Mesenchymal stem cell (in vitro differentiated cells and primary cell): ENCODE data around the gene ITK.

Source experiments
- DNase-seq: peaks from one replicate; pipeline ENCODE4 v3.0.0-alpha.2; 2013
- H2AFZ ChIP-seq: one replicate; pipeline ENCODE4 v1.6.1; 2013; ENCODE audit warnings: low read depth, mild to moderate bottlenecking, control low read depth, inconsistent platforms, low read length, moderate library complexity
- H2AK5ac ChIP-seq: 2 replicates; pipeline ENCODE4 v1.6.1; 2013; ENCODE audit warnings: low read length, moderate library complexity, mild to moderate bottlenecking, inconsistent platforms; ENCODE audit not compliant: severe bottlenecking
- H2BK120ac ChIP-seq: one replicate; pipeline ENCODE4 v1.6.1; 2013; ENCODE audit warnings: low read depth, mild to moderate bottlenecking, inconsistent platforms, low read length, moderate library complexity
- H2BK12ac ChIP-seq, 2 experiments: one replicate each; pipeline ENCODE4 v1.6.1; 2013; ENCODE audit warnings: inconsistent platforms in 2 of 2, low read length in 2 of 2, mild to moderate bottlenecking in 2 of 2, moderate library complexity in 2 of 2, control low read depth in 1 of 2
- H2BK15ac ChIP-seq: one replicate; pipeline ENCODE4 v1.6.1; 2013; ENCODE audit warnings: mild to moderate bottlenecking, low read depth, inconsistent platforms; ENCODE audit not compliant: poor library complexity, severe bottlenecking
- H2BK5ac ChIP-seq: 2 replicates; pipeline ENCODE4 v1.6.1; 2013; ENCODE audit warnings: low read depth, mild to moderate bottlenecking, low read length, control low read depth, inconsistent platforms; ENCODE audit not compliant: poor library complexity, severe bottlenecking
- H3K14ac ChIP-seq, 2 experiments: one replicate each; pipeline ENCODE4 v1.6.1; 2013; ENCODE audit warnings: inconsistent platforms in 2 of 2, low read length in 2 of 2, control low read depth in 1 of 2, mild to moderate bottlenecking in 1 of 2, moderate library complexity in 1 of 2
- H3K18ac ChIP-seq, 2 experiments: one replicate each; pipeline ENCODE4 v1.6.1; 2013; ENCODE audit warnings: inconsistent platforms in 2 of 2, low read length in 2 of 2, control low read depth in 1 of 2, low read depth in 1 of 2, mild to moderate bottlenecking in 1 of 2
- H3K23ac ChIP-seq, 2 experiments: one replicate each; pipeline ENCODE4 v1.6.1; 2013; ENCODE audit warnings: inconsistent platforms in 2 of 2, low read length in 2 of 2, mild to moderate bottlenecking in 2 of 2, moderate library complexity in 2 of 2, control low read depth in 1 of 2
- H3K27ac ChIP-seq: 2 replicates; pipeline ENCODE4 v1.5.1; 2013; ENCODE audit warnings: mild to moderate bottlenecking, moderate library complexity, low read length, control low read depth, inconsistent platforms; ENCODE audit not compliant: poor library complexity, severe bottlenecking
- H3K27me3 ChIP-seq, 2 experiments: 2 replicates each; pipeline versions ENCODE4 v1.6.1 to v1.7.0; 2013; ENCODE audit warnings: low read length in 2 of 2, mild to moderate bottlenecking in 2 of 2, moderate library complexity in 2 of 2, control low read depth in 1 of 2, inconsistent platforms in 1 of 2; ENCODE audit not compliant: control insufficient read depth in 1 of 2, insufficient read depth in 1 of 2
- H3K36me3 ChIP-seq, 2 experiments: 2 replicates each; pipeline versions ENCODE4 v1.6.1 to v1.7.0; 2013; ENCODE audit warnings: low read length in 2 of 2, control low read depth in 1 of 2, inconsistent platforms in 1 of 2, low read depth in 1 of 2, mild to moderate bottlenecking in 1 of 2; ENCODE audit not compliant: insufficient read depth in 2 of 2, control insufficient read depth in 1 of 2
- H3K4ac ChIP-seq, 2 experiments: one replicate each; pipeline ENCODE4 v1.6.1; 2013; ENCODE audit warnings: inconsistent platforms in 2 of 2, low read length in 2 of 2, mild to moderate bottlenecking in 2 of 2, moderate library complexity in 2 of 2, control low read depth in 1 of 2, low read depth in 1 of 2
- H3K4me1 ChIP-seq: 2 replicates; pipeline ENCODE4 v1.6.1; 2013; ENCODE audit warnings: low read depth, low read length, control low read depth; ENCODE audit not compliant: control insufficient read depth, insufficient read depth
- H3K4me2 ChIP-seq: 2 replicates; pipeline ENCODE4 v1.6.1; 2013; ENCODE audit warnings: low read length, mild to moderate bottlenecking, inconsistent platforms; ENCODE audit not compliant: poor library complexity, severe bottlenecking
- H3K4me3 ChIP-seq, 2 experiments: 2 replicates each; pipeline versions ENCODE4 v1.5.1 to v1.7.0; 2013; ENCODE audit warnings: low read length in 2 of 2, mild to moderate bottlenecking in 2 of 2, control low read depth in 1 of 2, low read depth in 1 of 2; ENCODE audit not compliant: insufficient read depth in 1 of 2
- H3K79me1 ChIP-seq: replicated peaks from 2 replicates; pipeline ENCODE4 v1.6.1; 2013; ENCODE audit warnings: mild to moderate bottlenecking, control low read depth, low read length, inconsistent platforms; ENCODE audit not compliant: poor library complexity, severe bottlenecking
- H3K9ac ChIP-seq: 2 replicates; pipeline ENCODE4 v1.7.0; 2013; ENCODE audit warnings: mild to moderate bottlenecking, low read length, moderate library complexity
- H3K9me3 ChIP-seq: 2 replicates; pipeline ENCODE4 v1.7.0; 2013; ENCODE audit warnings: mild to moderate bottlenecking, low read length; ENCODE audit not compliant: control insufficient read depth
- H4K8ac ChIP-seq: one replicate; pipeline ENCODE4 v1.6.1; 2013; ENCODE audit warnings: inconsistent platforms, mild to moderate bottlenecking, low read length, moderate library complexity
- H4K91ac ChIP-seq: one replicate; pipeline ENCODE4 v1.6.1; 2013; ENCODE audit warnings: mild to moderate bottlenecking, low read length, inconsistent platforms
- WGBS: methylation state at CpG from one replicate; pipeline ENCODE4 v1.1.7; 2013; ENCODE audit warnings: mixed read lengths; 5-methylcytosine and 5-hydroxymethylcytosine counted together

The ITK gene

DNA sequence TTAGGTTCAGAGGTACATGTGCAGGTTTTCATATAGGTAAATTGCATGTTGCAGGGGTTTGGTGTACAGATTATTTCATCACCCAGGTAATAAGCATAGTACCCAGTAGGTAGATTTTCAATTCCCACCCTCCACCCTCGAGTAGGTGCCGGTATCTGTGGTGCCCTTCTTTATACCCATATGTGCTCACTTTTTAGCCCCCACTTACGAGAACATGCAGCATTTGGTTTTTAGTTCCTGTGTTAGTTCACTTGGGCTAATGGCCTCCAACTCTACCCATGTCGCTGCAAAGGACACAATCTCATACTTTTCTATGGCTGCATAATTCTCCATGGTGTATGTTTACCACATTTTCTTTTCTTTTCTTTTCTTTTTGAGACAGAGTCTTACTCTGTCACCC, 21.2 kb downstream of the ITK start:
- no peak overlapping the region for H3K4me2 ChIP-seq
- H3K18ac ChIP-seq, result no peak overlapping the region
- no peak overlapping the region for H3K27ac ChIP-seq
- no peaks in the 10 kb centered on the region for H3K36me3 ChIP-seq
- no peak overlapping the region for H2AK5ac ChIP-seq
- H2BK15ac ChIP-seq, result no peak overlapping the region
- no peak overlapping the region for H3K9ac ChIP-seq
- H3K79me1 ChIP-seq, result no peaks in the 10 kb centered on the region
- no peaks in the 10 kb centered on the region for H3K4me1 ChIP-seq
- no peak overlapping the region for H2AFZ ChIP-seq
- H4K91ac ChIP-seq, result no peak overlapping the region
- no peak overlapping the region for H2BK120ac ChIP-seq
- H3K23ac ChIP-seq, result no peak overlapping the region
- H2BK12ac ChIP-seq, result no peak overlapping the region
- WGBS, result 78% methylated on average over 4 of the region's 4 CpGs
- H3K14ac ChIP-seq, result no peak overlapping the region
- H3K27me3 ChIP-seq, result peaks cover 0 to 13% of the 10 kb centered on the region in 2 experiments
- DNase-seq, result no peak
- peaks cover 7% of the 10 kb centered on the region for H3K9me3 ChIP-seq
- no peak overlapping the region for H2BK5ac ChIP-seq
- no peak overlapping the region for H3K4ac ChIP-seq
- H4K8ac ChIP-seq, result no peak overlapping the region
- no peak overlapping the region for H3K4me3 ChIP-seq

DNA sequence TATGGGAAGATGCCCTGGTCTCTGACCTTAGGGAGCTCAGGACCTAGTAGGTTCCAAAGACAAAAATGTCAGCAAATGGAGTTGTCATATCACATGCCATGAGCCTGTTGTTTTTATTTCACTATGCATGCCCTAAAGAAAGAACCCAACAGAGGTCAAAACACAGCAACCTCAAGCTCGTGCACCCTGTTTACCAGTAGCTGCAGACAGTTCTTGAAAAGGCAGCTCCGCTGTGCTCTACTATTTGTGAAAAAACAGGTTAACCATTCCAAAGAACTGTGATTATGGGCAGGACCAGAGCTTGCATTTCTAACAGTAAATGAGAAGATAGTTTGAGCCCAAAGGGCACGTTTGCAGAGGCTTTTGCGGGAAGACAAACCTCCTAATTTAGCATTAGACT, 22.8 kb downstream of the ITK start:
- no peak overlapping the region for H4K8ac ChIP-seq
- H3K18ac ChIP-seq, result no peak overlapping the region
- H3K14ac ChIP-seq, result no peak overlapping the region
- peaks cover 0 to 13% of the 10 kb centered on the region in 2 experiments for H3K27me3 ChIP-seq
- H2BK120ac ChIP-seq, result no peak overlapping the region
- no peak overlapping the region for H3K27ac ChIP-seq
- H3K79me1 ChIP-seq, result no peaks in the 10 kb centered on the region
- H3K9ac ChIP-seq, result no peak overlapping the region
- H3K23ac ChIP-seq, result no peak overlapping the region
- peaks cover 13% of the 10 kb centered on the region for H3K9me3 ChIP-seq
- no peak overlapping the region for H3K4me3 ChIP-seq
- no peak overlapping the region for H4K91ac ChIP-seq
- no peak overlapping the region for H2BK5ac ChIP-seq
- no peak overlapping the region for H3K4ac ChIP-seq
- no peak overlapping the region for H2BK15ac ChIP-seq
- no peak overlapping the region for H2AK5ac ChIP-seq
- H3K4me2 ChIP-seq, result no peak overlapping the region
- no peaks in the 10 kb centered on the region for H3K36me3 ChIP-seq
- H2BK12ac ChIP-seq, result no peak overlapping the region
- no peak overlapping the region for H2AFZ ChIP-seq
- H3K4me1 ChIP-seq, result no peaks in the 10 kb centered on the region
- 90% methylated on average over 2 of the region's 4 CpGs for WGBS
- DNase-seq, result no peak

DNA sequence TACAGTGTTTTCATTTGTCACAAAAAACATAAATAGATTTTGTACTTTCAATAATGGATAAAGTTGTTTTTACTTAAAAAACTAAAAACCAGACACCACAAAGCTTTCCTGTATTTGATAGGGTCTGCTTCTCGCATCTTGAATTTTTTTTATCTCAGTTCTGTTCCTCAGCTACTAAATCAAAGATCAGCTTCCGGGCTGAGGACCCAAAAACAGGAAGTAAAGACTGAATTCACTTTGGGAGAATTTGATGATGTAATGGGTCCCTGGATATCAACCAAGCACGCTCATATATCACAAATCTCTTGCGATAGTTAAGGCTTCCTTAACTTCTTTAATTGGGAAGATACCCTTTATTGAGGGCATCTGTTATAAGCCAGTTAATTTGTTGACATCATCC, 24.1 kb downstream of the ITK start:
- Histone ChIP-seq H3K36me3 (no peaks in the 10 kb centered on the region), H3K79me1 (no peaks in the 10 kb centered on the region), H4K8ac (no peak overlapping the region), H2BK5ac (no peak overlapping the region), H3K23ac (no peak overlapping the region), H3K27me3 (peaks cover 0 to 5% of the 10 kb centered on the region in 2 experiments), H4K91ac (no peak overlapping the region), H3K4me2 (no peak overlapping the region), H2AK5ac (no peak overlapping the region), H3K27ac (no peak overlapping the region), H3K9me3 (peaks cover 13% of the 10 kb centered on the region), H2BK12ac (no peak overlapping the region), H3K4me3 (no peak overlapping the region), H2BK15ac (no peak overlapping the region), H3K4me1 (no peaks in the 10 kb centered on the region), H3K18ac (no peak overlapping the region), H3K4ac (no peak overlapping the region), H2BK120ac (no peak overlapping the region), H2AFZ (no peak overlapping the region), H3K14ac (no peak overlapping the region), H3K9ac (no peak overlapping the region)
- no peak for DNase-seq
- 100% methylated on average over 1 of the region's 4 CpGs for WGBS

DNA sequence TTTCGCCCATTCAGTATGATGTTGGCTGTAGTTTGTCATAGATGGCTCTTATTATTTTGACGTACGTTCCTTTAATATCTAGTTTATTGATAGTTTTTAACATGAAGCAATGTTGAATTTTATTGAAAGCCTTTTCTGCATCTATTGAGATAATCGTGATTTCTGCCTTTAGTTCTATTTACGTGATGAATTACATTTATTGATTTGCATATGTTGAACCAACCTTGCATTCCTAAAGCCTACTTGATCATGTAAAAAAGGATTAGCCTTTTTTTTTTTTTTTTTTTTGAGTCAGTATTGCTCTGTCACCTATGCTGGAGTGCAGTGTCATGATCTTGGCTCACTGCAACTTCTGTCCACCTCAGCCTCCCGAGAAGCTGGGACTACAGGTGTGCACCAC, 25.1 kb downstream of the ITK start:
- H4K91ac ChIP-seq, result no peak overlapping the region
- H2BK12ac ChIP-seq, result no peak overlapping the region
- H2BK15ac ChIP-seq, result no peak overlapping the region
- H2BK120ac ChIP-seq, result no peak overlapping the region
- H3K36me3 ChIP-seq, result no peaks in the 10 kb centered on the region
- WGBS, result 71% methylated on average over 4 of the region's 6 CpGs
- H3K79me1 ChIP-seq, result no peaks in the 10 kb centered on the region
- no peak overlapping the region for H3K18ac ChIP-seq
- H3K27ac ChIP-seq, result no peak overlapping the region
- no peak overlapping the region for H3K9ac ChIP-seq
- H3K4me3 ChIP-seq, result no peak overlapping the region
- H4K8ac ChIP-seq, result no peak overlapping the region
- no peak overlapping the region for H2AK5ac ChIP-seq
- H2AFZ ChIP-seq, result no peak overlapping the region
- peaks cover 13% of the 10 kb centered on the region for H3K9me3 ChIP-seq
- H3K14ac ChIP-seq, result no peak overlapping the region
- H3K4me2 ChIP-seq, result no peak overlapping the region
- no peak for DNase-seq
- H3K23ac ChIP-seq, result no peak overlapping the region
- no peak overlapping the region for H3K4ac ChIP-seq
- no peak overlapping the region for H2BK5ac ChIP-seq
- H3K27me3 ChIP-seq, result peaks cover 0 to 3% of the 10 kb centered on the region in 2 experiments
- H3K4me1 ChIP-seq, result no peaks in the 10 kb centered on the region
